ENCODE data around the gene ERO1B. TPM values are rescaled to one million over a fixed set of nuclear protein-coding genes. Genes with fewer than 3 reads are reported as not detected.

ERO1B gene
- total and polyA plus RNA-seq, 2 of the 13 experiments (the other 11 are each of a cell fraction or from before 2014, with no cell fraction given), result 1.6 to 2.1 TPM

GRCh38 chr1:236261898-236262297 is 19.9 kb downstream of the ERO1B start (continued):
- TF ChIP-seq, protein P1, sequence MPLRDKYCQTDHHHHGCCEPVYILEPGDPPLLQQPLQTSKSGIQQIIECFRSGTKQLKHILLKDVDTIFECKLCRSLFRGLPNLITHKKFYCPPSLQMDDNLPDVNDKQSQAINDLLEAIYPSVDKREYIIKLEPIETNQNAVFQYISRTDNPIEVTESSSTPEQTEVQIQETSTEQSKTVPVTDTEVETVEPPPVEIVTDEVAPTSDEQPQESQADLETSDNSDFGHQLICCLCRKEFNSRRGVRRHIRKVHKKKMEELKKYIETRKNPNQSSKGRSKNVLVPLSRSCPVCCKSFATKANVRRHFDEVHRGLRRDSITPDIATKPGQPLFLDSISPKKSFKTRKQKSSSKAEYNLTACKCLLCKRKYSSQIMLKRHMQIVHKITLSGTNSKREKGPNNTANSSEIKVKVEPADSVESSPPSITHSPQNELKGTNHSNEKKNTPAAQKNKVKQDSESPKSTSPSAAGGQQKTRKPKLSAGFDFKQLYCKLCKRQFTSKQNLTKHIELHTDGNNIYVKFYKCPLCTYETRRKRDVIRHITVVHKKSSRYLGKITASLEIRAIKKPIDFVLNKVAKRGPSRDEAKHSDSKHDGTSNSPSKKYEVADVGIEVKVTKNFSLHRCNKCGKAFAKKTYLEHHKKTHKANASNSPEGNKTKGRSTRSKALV (CRISPR knock-in tag; IDR thresholded peaks at IDR 0.05), result no peak
- no peak for TF ChIP-seq ZNF343 (CRISPR knock-in tag; IDR thresholded peaks at IDR 0.05)
- no peak for TF ChIP-seq ZBTB38 (CRISPR knock-in tag; IDR thresholded peaks at IDR 0.05)
- TF ChIP-seq, protein P2, sequence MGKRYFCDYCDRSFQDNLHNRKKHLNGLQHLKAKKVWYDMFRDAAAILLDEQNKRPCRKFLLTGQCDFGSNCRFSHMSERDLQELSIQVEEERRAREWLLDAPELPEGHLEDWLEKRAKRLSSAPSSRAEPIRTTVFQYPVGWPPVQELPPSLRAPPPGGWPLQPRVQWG (CRISPR knock-in tag; IDR thresholded peaks at IDR 0.05; ENCODE audit: borderline replicate concordance, low read depth), result no peak
- no peak for TF ChIP-seq ZNF83 (CRISPR knock-in tag; IDR thresholded peaks at IDR 0.05; ENCODE audit: borderline replicate concordance)
- no peak for TF ChIP-seq ZNF414 (CRISPR knock-in tag; IDR thresholded peaks at IDR 0.05)
- TF ChIP-seq ZNF34 (CRISPR knock-in tag; IDR thresholded peaks at IDR 0.05; ENCODE audit: borderline replicate concordance), result no peak

GRCh38 chr1:236261033-236261432 is 20.7 kb downstream of the ERO1B start:
- Histone ChIP-seq H3K36me3 (replicated peaks in 1 of 2; ENCODE audit: control insufficient read depth in 1 of 2, insufficient read depth in 2 of 2, low read length in 2 of 2) (no peaks in the 10 kb centered on the region), H2AFZ (ENCODE audit: low read length) (no peak overlapping the region), H3K4me3 (replicated peaks in 1 of 3; ENCODE audit: insufficient read depth in 1 of 3, low read depth in 2 of 3, low read length in 3 of 3) (no peak overlapping the region), H4K20me1 (ENCODE audit: insufficient read depth, low read length) (no peaks in the 10 kb centered on the region), H3K27me3 (ENCODE audit: control insufficient read depth in 1 of 2, insufficient read depth in 2 of 2, low read length in 2 of 2) (no peaks in the 10 kb centered on the region), H3K4me2 (ENCODE audit: low read depth, low read length) (no peak overlapping the region), H3K9me3 (ENCODE audit: low read length) (peaks cover 25% of the 10 kb centered on the region), H3K9ac (ENCODE audit: insufficient read depth, low read depth, low read length) (no peak overlapping the region), H3K4me1 (ENCODE audit: insufficient read depth, low read length) (no peaks in the 10 kb centered on the region), H3K79me2 (ENCODE audit: insufficient read depth, low read length) (no peaks in the 10 kb centered on the region), H3K27ac (ENCODE audit: extremely low read length, insufficient read depth, low read length) (no peak overlapping the region)
- ChIA-PET POLR2A (no interaction called here), CTCF (ENCODE audit: low intra/inter-chr PET ratio, low total read pairs) (no interaction called here)
- DNase-seq (ENCODE audit: low spot score) (no peak), ATAC-seq (no peak), FAIRE-seq (no peak)
- in situ Hi-C loops (cut with HindIII; ENCODE audit: extremely low pct_ligation_motif_present, low pct_unique_long_range_greater_than_20kb), result no loop called here
- no TSS peak for BruUV-seq (replicated peaks)
- intact Hi-C loops (cut with micrococcal nuclease; ENCODE audit: unreplicated experiment), result no loop called here
- whole genome bisulfite sequencing (ENCODE audit: low lambda C conversion rate), result 46% methylated on average over 1 of the region's 1 CpG
- TF ChIP-seq ZNF329 (CRISPR knock-in tag; IDR thresholded peaks at IDR 0.05; ENCODE audit: low read depth), result no peak
- TF ChIP-seq ZNF414 (CRISPR knock-in tag; IDR thresholded peaks at IDR 0.05), result no peak
- TF ChIP-seq, protein P3, sequence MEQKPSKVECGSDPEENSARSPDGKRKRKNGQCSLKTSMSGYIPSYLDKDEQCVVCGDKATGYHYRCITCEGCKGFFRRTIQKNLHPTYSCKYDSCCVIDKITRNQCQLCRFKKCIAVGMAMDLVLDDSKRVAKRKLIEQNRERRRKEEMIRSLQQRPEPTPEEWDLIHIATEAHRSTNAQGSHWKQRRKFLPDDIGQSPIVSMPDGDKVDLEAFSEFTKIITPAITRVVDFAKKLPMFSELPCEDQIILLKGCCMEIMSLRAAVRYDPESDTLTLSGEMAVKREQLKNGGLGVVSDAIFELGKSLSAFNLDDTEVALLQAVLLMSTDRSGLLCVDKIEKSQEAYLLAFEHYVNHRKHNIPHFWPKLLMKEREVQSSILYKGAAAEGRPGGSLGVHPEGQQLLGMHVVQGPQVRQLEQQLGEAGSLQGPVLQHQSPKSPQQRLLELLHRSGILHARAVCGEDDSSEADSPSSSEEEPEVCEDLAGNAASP (CRISPR knock-in tag; IDR thresholded peaks at IDR 0.05; ENCODE audit: borderline replicate concordance), result no peak
- TF ChIP-seq MLLT10 (CRISPR knock-in tag; IDR thresholded peaks at IDR 0.05), result no peak
- TF ChIP-seq NFIB (CRISPR knock-in tag; IDR thresholded peaks at IDR 0.05; ENCODE audit: borderline replicate concordance), result no peak
- TF ChIP-seq BHLHE40 (IDR thresholded peaks at IDR 0.05; ENCODE audit: low read length), result no peak
- no peak for TF ChIP-seq ZNF510 (CRISPR knock-in tag; IDR thresholded peaks at IDR 0.05; ENCODE audit: low read depth)
- no peak for TF ChIP-seq ZNF589 (CRISPR knock-in tag; conservative IDR thresholded peaks at IDR 0.05)
- no peak for TF ChIP-seq ZBTB3 (CRISPR knock-in tag; IDR thresholded peaks at IDR 0.05; ENCODE audit: borderline replicate concordance, low read depth)
- TF ChIP-seq KAT8 (CRISPR knock-in tag; IDR thresholded peaks at IDR 0.05), result no peak
- TF ChIP-seq, protein P4, sequence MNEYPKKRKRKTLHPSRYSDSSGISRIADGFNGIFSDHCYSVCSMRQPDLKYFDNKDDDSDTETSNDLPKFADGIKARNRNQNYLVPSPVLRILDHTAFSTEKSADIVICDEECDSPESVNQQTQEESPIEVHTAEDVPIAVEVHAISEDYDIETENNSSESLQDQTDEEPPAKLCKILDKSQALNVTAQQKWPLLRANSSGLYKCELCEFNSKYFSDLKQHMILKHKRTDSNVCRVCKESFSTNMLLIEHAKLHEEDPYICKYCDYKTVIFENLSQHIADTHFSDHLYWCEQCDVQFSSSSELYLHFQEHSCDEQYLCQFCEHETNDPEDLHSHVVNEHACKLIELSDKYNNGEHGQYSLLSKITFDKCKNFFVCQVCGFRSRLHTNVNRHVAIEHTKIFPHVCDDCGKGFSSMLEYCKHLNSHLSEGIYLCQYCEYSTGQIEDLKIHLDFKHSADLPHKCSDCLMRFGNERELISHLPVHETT (CRISPR knock-in tag; conservative IDR thresholded peaks at IDR 0.05), result no peak
- TF ChIP-seq ZNF17 (CRISPR knock-in tag; IDR thresholded peaks at IDR 0.05), result no peak
